HG03378 (cell line): ENCODE data around the gene PDGFC.

Source experiments
- ATAC-seq: cut with Tn5 transposase; IDR thresholded peaks from one replicate; pipeline ENCODE4 v1.9.1; 2021; ENCODE audit warnings: mild to moderate bottlenecking, moderate library complexity; ENCODE audit not compliant: unreplicated experiment

PDGFC gene

DNA sequence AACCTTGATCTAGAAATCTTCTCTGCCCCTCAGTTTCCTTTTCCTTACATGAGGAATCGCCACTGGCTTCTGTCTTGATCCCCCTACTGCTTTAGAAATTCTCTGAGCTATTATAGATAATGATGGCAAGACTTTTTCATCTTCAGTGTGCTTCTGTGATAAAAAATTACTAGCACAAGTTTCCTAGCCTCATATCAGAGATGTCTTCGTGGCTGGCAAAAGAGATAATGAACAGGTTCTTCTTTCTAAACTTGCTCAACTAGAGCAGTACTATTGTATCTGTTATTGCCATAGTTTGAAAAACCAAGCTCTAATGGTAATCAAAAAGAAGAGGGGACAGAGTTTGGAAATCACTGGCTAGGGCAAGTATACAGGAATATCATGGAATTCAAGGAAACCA is 4.1 kb upstream of the PDGFC start:
- ATAC-seq, result no peak

GRCh38 chr4:156974264-156974663 is 2.7 kb upstream of the PDGFC start:
- ATAC-seq, result no peak

- ATAC-seq, result no peak
Observed at GRCh38 chr4:156972379-156973015, 898 bp upstream of the PDGFC start.

DNA sequence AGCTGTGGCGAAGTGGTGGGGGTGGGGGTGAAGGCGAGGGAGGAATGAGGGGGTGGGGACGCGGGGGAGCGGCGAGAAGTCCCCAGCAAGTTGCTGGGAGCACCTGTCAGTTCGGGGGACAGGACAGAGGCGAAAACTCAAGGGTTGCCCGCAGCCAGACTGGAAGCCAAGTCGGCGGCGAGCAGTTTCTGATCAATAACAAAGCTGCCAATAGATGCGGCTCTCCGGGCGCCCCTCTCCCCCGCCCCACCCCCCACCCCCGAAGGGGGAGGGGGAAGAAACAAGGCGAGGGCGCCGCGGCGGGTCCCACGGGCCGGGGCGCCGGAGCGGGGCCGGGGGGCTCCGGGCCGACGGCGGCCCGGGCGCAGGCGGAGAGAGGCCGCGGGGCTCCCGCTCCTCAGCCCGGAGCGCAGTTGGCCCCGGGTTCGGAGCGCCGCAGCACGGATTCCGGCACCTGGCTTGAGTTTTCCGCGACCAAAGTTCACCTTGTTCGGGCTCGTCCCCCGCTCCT is 379 bp downstream of the PDGFC start:
- no peak for ATAC-seq

DNA sequence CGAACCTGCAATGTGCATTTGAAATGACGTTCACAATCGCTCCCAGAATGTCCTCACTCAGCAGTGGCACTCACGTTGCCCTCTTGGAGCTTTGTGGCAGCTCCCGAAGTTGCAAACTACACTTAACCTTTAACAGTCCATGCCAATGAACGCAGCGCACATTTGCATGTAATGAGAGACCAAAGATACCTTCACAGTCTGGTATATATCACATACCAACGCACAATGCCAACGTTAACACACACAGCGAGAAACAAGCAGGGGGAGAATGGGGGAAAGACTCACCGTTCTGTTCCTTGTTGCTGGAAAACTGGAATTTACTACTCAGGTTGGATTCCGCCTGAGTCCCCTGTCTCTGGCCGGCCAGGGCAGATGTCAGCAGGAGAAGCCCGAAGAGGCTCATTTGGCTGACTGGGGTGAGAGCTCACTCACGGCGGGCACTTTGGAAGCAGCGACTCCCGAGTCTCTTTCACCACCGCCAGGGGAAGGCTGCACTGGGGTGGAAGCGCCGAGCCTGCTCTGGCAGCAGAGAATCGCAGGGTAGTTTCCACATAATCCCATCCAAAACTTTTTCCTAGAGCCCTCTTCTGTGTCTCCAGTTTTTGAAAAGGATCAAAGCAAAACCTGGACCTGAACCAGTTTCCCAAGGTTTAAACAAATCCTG is 966 bp downstream of the PDGFC start:
- ATAC-seq, result no peak

DNA sequence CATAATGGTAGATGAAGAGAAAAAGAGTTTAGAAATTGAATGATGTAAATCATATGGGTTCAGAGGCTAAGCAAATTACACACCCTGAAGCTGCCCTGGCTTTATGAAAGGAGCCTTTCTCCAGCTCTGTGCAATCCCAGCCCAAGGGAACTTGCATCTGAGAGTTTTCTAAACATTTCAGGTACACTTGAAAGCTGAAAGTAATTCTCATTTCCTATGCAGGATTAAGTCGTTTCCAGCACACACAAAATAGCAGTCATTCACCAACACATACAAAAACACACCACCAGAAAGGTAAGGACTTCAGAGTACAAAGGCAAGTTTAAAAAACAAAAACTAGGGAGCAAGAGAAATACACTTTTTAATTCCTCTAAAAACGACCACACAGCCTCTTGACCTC is 1.7 kb downstream of the PDGFC start:
- ATAC-seq, result no peak

DNA sequence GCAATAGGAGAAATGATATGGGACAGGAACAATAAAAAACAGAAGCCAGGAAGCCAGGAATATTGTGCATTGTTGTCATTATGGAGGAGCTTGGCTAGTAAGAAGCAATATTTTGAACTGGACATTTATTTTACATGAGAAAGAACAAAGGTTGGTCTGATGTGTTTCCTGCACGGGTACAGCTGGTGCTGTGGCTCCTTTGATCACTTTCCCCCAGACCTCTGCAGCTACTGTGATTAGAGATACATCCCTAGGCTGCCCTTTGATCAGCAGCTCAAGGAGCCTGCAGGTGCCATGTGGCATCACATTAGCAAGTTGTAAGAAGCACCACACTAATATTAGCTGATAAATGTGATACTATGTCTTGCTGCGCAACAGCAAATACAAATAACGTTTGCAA is 2.5 kb downstream of the PDGFC start:
- no peak for ATAC-seq

GRCh38 chr4:156968479-156968984 is 3.1 kb downstream of the PDGFC start:
- peak; percentile 92 for ATAC-seq

DNA sequence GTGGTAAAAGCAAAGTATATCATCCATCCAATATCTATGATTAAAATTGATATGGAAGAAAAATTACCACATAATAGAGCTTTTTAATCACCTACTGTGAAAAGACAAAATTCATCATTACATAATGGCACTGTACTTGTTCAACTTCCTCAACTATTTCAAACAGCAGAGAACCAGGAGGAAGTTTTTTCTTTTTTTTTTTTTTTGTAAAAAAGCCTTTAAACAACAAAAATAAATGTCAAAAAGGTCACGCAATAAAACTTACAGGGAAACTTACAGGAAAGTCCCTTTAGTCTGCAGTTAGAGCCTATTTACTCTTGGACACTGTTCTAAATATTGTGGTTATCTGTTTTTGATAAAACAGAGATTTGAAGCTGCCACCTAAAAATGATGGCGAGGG is 4.8 kb downstream of the PDGFC start:
- ATAC-seq, result no peak

- no peak for ATAC-seq
Observed at GRCh38 chr4:156963419-156963818, 8.2 kb downstream of the PDGFC start.

GRCh38 chr4:156962528-156962974 is 9.0 kb downstream of the PDGFC start:
- no peak for ATAC-seq

- no peak for ATAC-seq
Observed at GRCh38 chr4:156962058-156962358, 9.6 kb downstream of the PDGFC start.

DNA sequence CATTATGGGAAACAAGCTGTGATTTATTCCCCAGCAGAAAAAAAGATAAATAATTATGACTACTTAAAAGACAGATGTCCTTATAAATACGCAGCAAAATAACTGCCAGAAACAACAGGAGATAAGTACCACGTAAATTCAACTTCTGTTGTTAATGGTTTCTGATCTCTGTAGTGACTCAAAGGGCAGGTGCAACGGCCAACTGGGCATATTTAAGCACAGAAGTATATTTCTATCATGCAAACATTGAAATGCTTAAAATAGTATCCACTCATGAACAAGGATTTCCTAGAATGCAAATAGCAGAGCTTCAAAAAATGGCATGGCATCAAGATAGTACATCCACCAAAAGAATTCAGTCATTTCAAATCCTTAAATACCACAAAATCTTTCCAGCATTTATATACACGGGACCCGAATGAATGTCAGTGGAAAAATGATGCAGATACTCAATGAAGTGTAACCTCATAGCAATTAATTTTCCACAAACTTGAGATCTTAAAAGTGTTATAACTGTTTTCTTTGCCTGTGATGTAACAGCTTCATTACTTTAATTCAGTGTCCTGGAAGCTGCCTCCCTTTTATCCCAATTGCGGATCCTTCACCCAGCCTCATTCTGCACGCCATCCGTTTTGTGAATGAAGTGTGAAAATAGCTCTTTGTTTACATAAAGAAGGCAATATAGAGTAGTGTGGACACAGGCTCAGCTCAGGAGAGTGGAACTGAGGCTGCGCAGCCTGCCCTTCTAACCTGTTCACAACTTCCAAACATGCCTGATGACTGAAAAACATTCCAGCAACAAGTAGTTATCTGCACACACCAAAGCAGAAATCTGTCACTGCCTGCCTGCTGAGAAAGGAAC is 10.2 kb downstream of the PDGFC start:
- no peak for ATAC-seq

- no peak for ATAC-seq
Observed at GRCh38 chr4:156959298-156959702, 12.3 kb downstream of the PDGFC start.

GRCh38 chr4:156958276-156959074 is 13.1 kb downstream of the PDGFC start:
- ATAC-seq, result no peak

DNA sequence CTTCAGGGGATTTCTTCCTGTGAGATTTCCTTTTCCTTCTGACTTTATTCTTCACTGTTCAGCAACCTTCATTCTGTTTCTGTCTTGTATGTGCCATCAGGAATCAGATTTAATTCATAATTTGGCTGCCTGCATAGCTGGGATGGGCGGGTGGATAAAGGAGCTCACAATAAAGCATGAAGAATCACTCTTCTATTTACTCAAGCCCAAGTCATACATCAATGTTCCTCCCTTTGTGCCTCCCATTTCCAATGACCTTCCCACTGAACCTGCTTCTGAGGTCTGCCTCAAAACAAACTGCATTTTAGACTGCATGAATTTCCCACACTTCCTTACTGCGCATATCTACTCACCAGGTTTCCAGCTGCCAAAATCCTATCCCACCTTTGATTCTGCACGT is 14.0 kb downstream of the PDGFC start:
- ATAC-seq, result no peak

GRCh38 chr4:156956826-156957368 is 14.7 kb downstream of the PDGFC start:
- no peak for ATAC-seq

DNA sequence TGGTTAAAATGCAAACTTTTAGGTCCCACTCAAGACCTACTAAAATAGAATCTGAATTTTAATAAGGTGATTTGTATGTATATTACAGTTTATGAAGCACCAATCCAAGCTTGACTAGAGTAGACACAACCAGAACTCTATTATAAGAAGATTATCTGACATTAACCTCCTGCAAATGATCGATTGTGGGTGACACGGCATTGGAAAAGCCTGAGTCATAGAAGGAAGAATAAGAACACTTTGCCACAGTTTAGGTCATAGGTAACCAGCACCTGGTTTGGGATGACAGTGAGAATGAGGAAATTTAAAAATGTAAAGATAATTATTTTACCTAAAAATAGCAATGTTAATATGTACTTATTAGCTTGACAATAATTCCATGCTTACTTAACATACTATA is 15.2 kb downstream of the PDGFC start:
- no peak for ATAC-seq

DNA sequence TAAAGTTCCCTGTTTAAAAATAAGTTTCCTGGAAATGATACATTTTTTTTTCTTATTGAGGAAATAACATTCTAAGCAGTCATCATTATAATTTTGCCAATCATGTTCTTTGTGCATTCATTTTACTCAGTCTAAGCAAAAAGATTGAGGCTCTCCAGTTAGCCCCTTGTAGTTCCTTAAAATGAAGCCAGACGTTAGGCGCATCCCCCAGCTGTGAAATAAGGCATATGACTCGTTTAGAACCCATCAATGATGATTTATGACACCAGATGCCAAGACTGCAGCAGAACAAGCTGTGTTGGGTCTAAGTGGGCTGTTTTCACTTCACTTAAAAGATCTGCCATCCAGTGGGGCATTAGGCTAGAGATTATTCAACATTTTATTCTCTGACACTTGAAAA is 17.0 kb downstream of the PDGFC start:
- ATAC-seq, result no peak

DNA sequence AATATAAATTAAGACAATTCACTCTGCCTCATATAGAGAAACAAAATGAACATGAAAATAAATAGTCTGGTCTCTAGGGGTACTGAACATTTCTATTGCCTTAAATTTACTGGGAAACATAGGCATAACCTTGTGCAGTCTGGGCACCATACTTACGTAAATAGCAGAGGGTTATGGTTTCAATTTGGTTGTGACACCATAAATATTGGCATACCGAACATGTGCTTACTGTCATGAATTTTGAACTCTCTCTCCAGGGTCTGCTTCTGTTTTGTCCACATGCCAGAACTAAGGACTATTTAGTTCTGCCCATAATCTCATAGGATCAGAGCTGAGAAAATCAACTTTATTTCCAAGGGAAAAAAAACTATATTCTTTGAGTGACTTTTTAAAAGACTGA is 17.6 kb downstream of the PDGFC start:
- no peak for ATAC-seq

DNA sequence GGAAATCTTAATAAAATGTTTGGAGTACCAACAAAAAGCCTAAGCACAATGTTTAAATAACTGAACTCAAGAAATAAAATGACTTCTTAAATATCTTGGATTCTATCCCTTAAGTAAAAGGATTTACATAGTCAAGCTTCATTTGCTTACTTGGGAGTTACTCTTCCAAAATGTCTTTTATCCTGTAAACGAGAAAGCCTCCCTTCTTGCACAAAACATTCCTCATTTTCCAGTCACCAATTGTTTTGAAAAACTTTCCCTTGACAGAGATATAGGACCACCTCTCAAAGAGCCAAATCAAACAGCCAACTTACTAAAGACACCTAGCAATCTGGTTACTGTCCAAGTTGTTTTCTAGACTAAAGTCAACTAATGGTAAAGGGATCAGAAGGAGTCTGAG is 18.6 kb downstream of the PDGFC start:
- no peak for ATAC-seq
